A549 (cell line): ENCODE measurements around the gene SMARCB1.

ENCODE experiments used
- EP300 ChIP-seq, 2 experiments: fragments of >200 bp; sonication (Bioruptor Twin); formaldehyde crosslinking; IDR thresholded peaks; 2 replicates in 1 of 2; 3 replicates in 1 of 2; pipeline ENCODE4 v1.6.1; 2016 to 2017
- NR3C1 ChIP-seq: fragments of >200 bp; sonication (Bioruptor Twin); formaldehyde crosslinking; IDR thresholded peaks from 3 replicates; pipeline ENCODE4 v1.6.1; 2017
- TF ChIP-seq, protein P1 (sequence below): fragments of >200 bp; sonication (Bioruptor Twin); formaldehyde crosslinking; IDR thresholded peaks from 3 replicates; pipeline ENCODE4 v1.5.1; 2016
- TF ChIP-seq, protein P2 (sequence below): fragments of >200 bp; sonication (Bioruptor Twin); formaldehyde crosslinking; IDR thresholded peaks from 3 replicates; pipeline ENCODE4 v1.6.1; 2016

DNA sequence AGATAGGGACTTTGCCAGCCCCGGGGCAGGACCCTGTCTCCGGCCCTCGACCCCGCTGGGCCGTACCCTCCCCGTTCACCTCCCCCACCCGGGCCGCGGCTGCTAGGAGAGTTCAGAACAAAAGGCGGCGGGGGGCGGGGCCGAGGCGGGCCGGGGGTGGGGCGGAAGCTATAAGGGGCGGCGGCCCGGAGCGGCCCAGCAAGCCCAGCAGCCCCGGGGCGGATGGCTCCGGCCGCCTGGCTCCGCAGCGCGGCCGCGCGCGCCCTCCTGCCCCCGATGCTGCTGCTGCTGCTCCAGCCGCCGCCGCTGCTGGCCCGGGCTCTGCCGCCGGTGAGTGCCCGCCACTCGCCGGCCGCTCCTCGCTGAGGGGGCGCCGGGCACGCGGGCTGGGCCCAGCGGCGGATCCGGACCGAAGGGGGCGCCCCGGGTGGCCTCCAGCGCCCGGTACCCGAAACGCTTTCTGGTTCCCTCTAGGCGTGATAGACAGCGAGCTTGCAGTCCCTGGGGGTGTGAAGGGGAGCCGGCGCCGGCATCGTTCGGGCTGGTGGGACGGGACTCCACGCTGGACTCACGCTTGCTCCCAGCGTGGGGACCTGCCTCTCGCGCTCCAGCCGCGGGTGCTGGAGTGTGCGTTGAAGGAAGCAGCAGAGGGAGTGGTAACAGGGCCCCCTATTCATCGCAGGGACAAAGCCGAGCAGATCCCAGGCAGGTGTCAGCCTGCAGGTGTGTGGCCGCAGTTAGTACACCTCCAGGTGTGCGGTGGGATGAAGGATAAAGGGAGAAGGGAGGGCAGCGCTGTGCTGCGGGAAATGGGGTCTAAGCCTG lies 13.9 kb upstream of the SMARCB1 start, which contains the start of gene MMP11:
- TF ChIP-seq, protein P1, sequence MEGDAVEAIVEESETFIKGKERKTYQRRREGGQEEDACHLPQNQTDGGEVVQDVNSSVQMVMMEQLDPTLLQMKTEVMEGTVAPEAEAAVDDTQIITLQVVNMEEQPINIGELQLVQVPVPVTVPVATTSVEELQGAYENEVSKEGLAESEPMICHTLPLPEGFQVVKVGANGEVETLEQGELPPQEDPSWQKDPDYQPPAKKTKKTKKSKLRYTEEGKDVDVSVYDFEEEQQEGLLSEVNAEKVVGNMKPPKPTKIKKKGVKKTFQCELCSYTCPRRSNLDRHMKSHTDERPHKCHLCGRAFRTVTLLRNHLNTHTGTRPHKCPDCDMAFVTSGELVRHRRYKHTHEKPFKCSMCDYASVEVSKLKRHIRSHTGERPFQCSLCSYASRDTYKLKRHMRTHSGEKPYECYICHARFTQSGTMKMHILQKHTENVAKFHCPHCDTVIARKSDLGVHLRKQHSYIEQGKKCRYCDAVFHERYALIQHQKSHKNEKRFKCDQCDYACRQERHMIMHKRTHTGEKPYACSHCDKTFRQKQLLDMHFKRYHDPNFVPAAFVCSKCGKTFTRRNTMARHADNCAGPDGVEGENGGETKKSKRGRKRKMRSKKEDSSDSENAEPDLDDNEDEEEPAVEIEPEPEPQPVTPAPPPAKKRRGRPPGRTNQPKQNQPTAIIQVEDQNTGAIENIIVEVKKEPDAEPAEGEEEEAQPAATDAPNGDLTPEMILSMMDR: no peak
- TF ChIP-seq NR3C1: no peak
- no peak for TF ChIP-seq EP300 (IDR thresholded peaks at IDR 0.05)
- TF ChIP-seq, protein P2, sequence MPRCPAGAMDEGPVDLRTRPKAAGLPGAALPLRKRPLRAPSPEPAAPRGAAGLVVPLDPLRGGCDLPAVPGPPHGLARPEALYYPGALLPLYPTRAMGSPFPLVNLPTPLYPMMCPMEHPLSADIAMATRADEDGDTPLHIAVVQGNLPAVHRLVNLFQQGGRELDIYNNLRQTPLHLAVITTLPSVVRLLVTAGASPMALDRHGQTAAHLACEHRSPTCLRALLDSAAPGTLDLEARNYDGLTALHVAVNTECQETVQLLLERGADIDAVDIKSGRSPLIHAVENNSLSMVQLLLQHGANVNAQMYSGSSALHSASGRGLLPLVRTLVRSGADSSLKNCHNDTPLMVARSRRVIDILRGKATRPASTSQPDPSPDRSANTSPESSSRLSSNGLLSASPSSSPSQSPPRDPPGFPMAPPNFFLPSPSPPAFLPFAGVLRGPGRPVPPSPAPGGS: no peak
